ENCODE results near the gene PEAK1. TPM values are rescaled to one million over a fixed set of nuclear protein-coding genes. Genes with fewer than 3 reads are reported as not detected.
"Not testable (repeated sequence)": the region's sequence is repeated elsewhere in the genome, so short reads cannot be mapped to it uniquely, and the experiment has no call there.

The PEAK1 gene
- total RNA-seq, 2 experiments from 2014 or later: 29.1 to 33.0 TPM

- Mint-ChIP-seq H3K27me3 (peaks cover 2% of the 10 kb centered on the region), H3K36me3 (peaks cover 6% of the 10 kb centered on the region), H3K4me1 (peaks cover 31% of the 10 kb centered on the region), H3K27ac (no peak overlapping the region), H3K9me3 (ENCODE audit: low read depth) (no peaks in the 10 kb centered on the region), H3K4me3 (no peak overlapping the region)
- no peak for ATAC-seq
- DNase-seq: no peak
- CTCF ChIA-PET: no interaction called here
These were observed 2.3 kb downstream of the PEAK1 start for GRCh38 chr15:77417602-77418001.

GRCh38 chr15:77416954-77417353, 3.0 kb downstream of the PEAK1 start:
- CTCF ChIA-PET: no interaction called here
- ATAC-seq (no peak), DNase-seq (no peak)
- peaks cover 2% of the 10 kb centered on the region for H3K27me3 Mint-ChIP-seq
- peaks cover 31% of the 10 kb centered on the region for H3K4me1 Mint-ChIP-seq
- peaks cover 6% of the 10 kb centered on the region for H3K36me3 Mint-ChIP-seq
- H3K9me3 Mint-ChIP-seq (ENCODE audit: low read depth): no peaks in the 10 kb centered on the region
- no peak overlapping the region for H3K27ac Mint-ChIP-seq
- H3K4me3 Mint-ChIP-seq: no peak overlapping the region

DNA sequence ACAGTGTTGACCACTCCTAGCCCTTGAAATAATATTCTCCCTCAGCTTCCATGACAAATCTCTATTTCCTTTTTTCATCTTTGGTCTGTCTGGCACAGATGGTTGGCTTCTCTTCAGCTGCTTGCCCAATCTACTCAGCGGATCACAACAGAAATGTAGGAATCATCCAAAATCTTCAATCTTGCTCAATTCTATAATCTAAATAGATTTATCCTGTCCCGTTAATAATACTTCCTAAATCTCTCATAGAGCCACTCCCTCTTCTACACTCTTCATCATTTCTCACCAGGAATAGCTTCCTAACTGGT, 3.8 kb downstream of the PEAK1 start:
- ATAC-seq: no peak
- peaks cover 5% of the 10 kb centered on the region for H3K36me3 Mint-ChIP-seq
- CTCF ChIA-PET: no interaction called here
- H3K9me3 Mint-ChIP-seq (ENCODE audit: low read depth): no peaks in the 10 kb centered on the region
- H3K4me3 Mint-ChIP-seq: no peak overlapping the region
- peaks cover 24% of the 10 kb centered on the region for H3K4me1 Mint-ChIP-seq
- H3K27ac Mint-ChIP-seq: no peak overlapping the region
- H3K27me3 Mint-ChIP-seq: peaks cover 2% of the 10 kb centered on the region
- DNase-seq: no peak

DNA sequence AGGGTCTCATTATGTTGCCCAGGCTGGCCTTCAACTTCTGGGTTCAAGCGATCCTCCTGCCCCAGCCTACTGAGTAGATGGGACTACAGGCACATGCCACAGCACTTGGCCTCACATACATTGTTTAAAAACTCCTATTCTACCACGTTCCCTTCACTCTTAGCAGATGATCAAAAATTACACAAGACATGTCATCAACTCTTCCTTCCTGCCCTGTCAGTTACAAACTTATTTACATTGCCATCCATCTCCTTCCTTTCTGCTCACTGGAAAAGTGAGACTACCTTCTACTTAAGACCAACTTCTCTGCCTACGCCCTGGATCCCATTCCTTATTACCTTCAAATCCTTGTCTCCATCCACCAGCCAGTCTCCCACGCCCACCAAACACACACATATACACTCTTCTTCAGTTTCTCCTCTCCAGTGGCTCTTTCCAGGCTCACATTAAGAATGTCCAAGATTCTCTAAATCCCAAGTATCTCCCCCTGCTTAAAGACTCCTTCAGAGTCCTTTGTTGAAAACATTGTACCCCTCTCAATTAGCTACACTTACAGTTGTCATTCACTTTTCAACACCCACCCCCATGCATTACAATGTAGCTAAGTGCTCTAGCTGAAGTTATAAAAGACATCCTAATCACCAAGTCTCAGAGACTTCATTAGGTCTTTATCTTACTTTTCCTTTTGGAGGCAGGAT, 4.3 kb downstream of the PEAK1 start:
- no peak overlapping the region for H3K4me3 Mint-ChIP-seq
- no peak overlapping the region for H3K27ac Mint-ChIP-seq
- CTCF ChIA-PET: no interaction called here
- peaks cover 25% of the 10 kb centered on the region for H3K4me1 Mint-ChIP-seq
- ATAC-seq (no peak), DNase-seq (no peak)
- peaks cover 4% of the 10 kb centered on the region for H3K36me3 Mint-ChIP-seq
- no peaks in the 10 kb centered on the region for H3K9me3 Mint-ChIP-seq (ENCODE audit: low read depth)
- H3K27me3 Mint-ChIP-seq: peaks cover 2% of the 10 kb centered on the region

GRCh38 chr15:77414789-77415442, 5.0 kb downstream of the PEAK1 start:
- Mint-ChIP-seq H3K4me1 (peaks cover 31% of the 10 kb centered on the region), H3K9me3 (ENCODE audit: low read depth) (no peaks in the 10 kb centered on the region), H3K27ac (no peak overlapping the region), H3K27me3 (peaks cover 2% of the 10 kb centered on the region), H3K4me3 (no peak overlapping the region), H3K36me3 (peaks cover 4% of the 10 kb centered on the region)
- CTCF ChIA-PET: no interaction called here
- ATAC-seq: no peak
- DNase-seq: no peak

GRCh38 chr15:77413699-77414349, 6.1 kb downstream of the PEAK1 start:
- Mint-ChIP-seq H3K27me3 (no peaks in the 10 kb centered on the region), H3K4me1 (peaks cover 35% of the 10 kb centered on the region), H3K9me3 (ENCODE audit: low read depth) (no peaks in the 10 kb centered on the region), H3K36me3 (peaks cover 4% of the 10 kb centered on the region), H3K27ac (no peak overlapping the region), H3K4me3 (no peak overlapping the region)
- ATAC-seq (no peak), DNase-seq (no peak)
- CTCF ChIA-PET: no interaction called here

DNA sequence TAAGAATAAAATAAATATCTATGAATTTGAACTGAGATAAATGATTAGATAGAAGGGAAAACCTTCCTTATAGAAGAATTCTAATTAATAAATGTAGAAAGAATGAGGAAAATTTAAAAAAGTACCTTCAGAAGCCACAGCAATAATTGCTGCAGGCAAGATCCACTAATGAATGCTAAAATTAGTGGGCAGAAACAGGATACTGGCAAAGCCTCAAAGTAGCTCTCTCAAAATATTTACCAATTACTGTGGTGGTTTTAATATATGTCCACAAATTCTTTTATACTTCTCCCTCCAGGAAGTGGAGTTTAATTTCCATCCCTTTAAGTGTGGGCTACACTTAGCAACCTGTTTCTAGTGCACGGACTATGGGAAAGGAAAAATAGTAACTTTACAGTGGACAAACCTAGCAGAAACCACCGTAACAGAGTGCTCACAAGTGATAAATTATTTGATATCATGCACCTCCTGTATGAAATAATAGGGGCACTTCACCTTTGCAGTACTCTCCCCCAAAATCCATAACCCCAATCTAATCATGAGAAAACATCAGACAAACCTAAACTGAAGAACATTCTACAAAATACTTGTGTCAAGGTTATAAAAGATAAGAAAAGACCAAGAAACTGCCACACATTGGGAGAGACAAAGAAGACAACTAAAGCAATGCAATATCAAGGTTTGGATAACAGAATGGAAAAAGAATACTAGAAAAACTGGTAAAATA, 6.8 kb downstream of the PEAK1 start:
- H3K36me3 Mint-ChIP-seq: peaks cover 3% of the 10 kb centered on the region
- no peak overlapping the region for H3K4me3 Mint-ChIP-seq
- CTCF ChIA-PET: no interaction called here
- DNase-seq: no peak
- H3K27me3 Mint-ChIP-seq: no peaks in the 10 kb centered on the region
- ATAC-seq: no peak
- no peak overlapping the region for H3K27ac Mint-ChIP-seq
- H3K4me1 Mint-ChIP-seq: peaks cover 28% of the 10 kb centered on the region
- H3K9me3 Mint-ChIP-seq (ENCODE audit: low read depth): no peaks in the 10 kb centered on the region

GRCh38 chr15:77411619-77411976, 8.3 kb downstream of the PEAK1 start:
- Mint-ChIP-seq H3K27ac (no peak overlapping the region), H3K4me1 (peaks cover 27% of the 10 kb centered on the region), H3K4me3 (no peak overlapping the region), H3K9me3 (ENCODE audit: low read depth) (no peaks in the 10 kb centered on the region), H3K36me3 (peaks cover 9% of the 10 kb centered on the region), H3K27me3 (no peaks in the 10 kb centered on the region)
- CTCF ChIA-PET: interaction anchor here (1.5 kb wide), 1 partner anchor 10 kb away, joined by 6 read pairs; the partner anchor contains the start of gene HMG20A
- ATAC-seq (no peak), DNase-seq (no peak)

DNA sequence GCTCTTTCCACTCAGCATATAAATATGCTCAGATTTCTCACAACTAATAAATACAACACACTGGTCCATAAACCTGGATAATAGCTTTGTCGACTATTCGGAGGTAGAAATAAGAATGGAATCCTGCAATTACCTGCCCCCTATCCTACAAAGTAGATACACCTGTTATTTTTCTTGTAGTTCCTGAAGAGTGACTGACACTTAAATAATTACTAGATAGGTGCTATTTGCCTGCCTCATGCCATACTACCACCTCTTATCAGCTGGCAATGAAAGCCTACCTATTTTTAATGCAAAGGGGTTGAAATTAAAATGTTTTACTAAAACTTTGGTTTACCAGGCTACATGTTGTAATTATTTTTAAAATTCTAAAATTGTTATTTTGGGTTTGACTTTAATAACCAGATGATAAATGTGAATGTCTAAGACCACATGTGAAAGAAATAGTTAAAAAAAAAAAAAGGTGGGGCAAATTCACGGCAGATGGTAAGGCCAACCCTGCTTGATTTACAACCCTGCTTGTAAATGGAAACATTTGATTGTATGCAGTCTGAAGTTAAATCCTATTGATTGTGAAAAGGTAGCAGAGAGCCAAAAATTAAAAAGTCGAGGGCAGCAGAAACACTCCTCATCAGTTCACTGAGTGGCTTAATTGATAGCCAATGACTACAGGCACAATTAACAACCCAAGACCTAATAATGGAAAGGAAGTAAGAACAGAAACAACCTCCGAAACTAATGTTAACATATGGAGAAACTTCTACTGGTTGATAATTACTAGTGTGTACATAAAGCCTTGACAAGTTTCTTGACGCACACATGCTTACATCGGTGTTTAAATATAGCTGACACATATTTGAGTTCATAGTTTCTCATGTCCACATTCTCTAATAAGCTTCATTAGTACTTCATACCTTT, 8.9 kb downstream of the PEAK1 start:
- Mint-ChIP-seq H3K4me3 (no peak overlapping the region), H3K27ac (peak overlapping the region; percentile 11)
- ATAC-seq: no peak

GRCh38 chr15:77410157-77410500, 9.8 kb downstream of the PEAK1 start:
- H3K9me3 Mint-ChIP-seq (ENCODE audit: low read depth); DNase-seq; H3K27me3 Mint-ChIP-seq; ATAC-seq: not testable (repeated sequence)
- peaks cover 38% of the 10 kb centered on the region for H3K4me1 Mint-ChIP-seq
- peak overlapping the region; percentile 90 for H3K27ac Mint-ChIP-seq
- peak overlapping the region; percentile 64 for H3K4me3 Mint-ChIP-seq
- CTCF ChIA-PET: interaction anchor here (0.7 to 1.8 kb wide), 8 partner anchors 9 to 291 kb away, joined by 3 to 11 read pairs (median 6); partner anchors contain the start of gene HMG20A
- peaks cover 10% of the 10 kb centered on the region for H3K36me3 Mint-ChIP-seq

More for the DNA sequence above, 8.9 kb downstream of the PEAK1 start:
- CTCF ChIA-PET: interaction anchor here (1.4 to 1.8 kb wide), 5 partner anchors 8 to 292 kb away, joined by 4 to 9 read pairs (median 6); partner anchors contain the start of gene HMG20A
- Mint-ChIP-seq H3K27me3 (no peaks in the 10 kb centered on the region), H3K4me1 (peaks cover 33% of the 10 kb centered on the region), H3K9me3 (ENCODE audit: low read depth) (no peaks in the 10 kb centered on the region), H3K36me3 (peaks cover 10% of the 10 kb centered on the region)
- DNase-seq: no peak

GRCh38 chr15:77409259-77410156, 10.4 kb downstream of the PEAK1 start:
- peaks cover 38% of the 10 kb centered on the region for H3K4me1 Mint-ChIP-seq
- peaks cover 10% of the 10 kb centered on the region for H3K36me3 Mint-ChIP-seq
- peak overlapping the region; percentile 90 for H3K27ac Mint-ChIP-seq
- CTCF ChIA-PET: interaction anchor here (0.7 to 1.8 kb wide), 8 partner anchors 10 to 291 kb away, joined by 3 to 11 read pairs (median 6); partner anchors contain the start of gene HMG20A
- H3K9me3 Mint-ChIP-seq (ENCODE audit: low read depth): no peaks in the 10 kb centered on the region
- ATAC-seq: peak; percentile 96
- no peaks in the 10 kb centered on the region for H3K27me3 Mint-ChIP-seq
- H3K4me3 Mint-ChIP-seq: peak overlapping the region; percentile 64
- peak; percentile 75 for DNase-seq

GRCh38 chr15:77406846-77407245, 13.1 kb downstream of the PEAK1 start:
- H3K27me3 Mint-ChIP-seq: no peaks in the 10 kb centered on the region
- no peak overlapping the region for H3K27ac Mint-ChIP-seq
- CTCF ChIA-PET: interaction anchor here (1.1 to 1.9 kb wide), 3 partner anchors 12 to 136 kb away, joined by 3 to 5 read pairs (median 3); no protein-coding TSS in a partner anchor
- H3K4me3 Mint-ChIP-seq: no peak overlapping the region
- H3K9me3 Mint-ChIP-seq (ENCODE audit: low read depth): no peaks in the 10 kb centered on the region
- ATAC-seq (no peak), DNase-seq (no peak)
- H3K4me1 Mint-ChIP-seq: peaks cover 44% of the 10 kb centered on the region
- H3K36me3 Mint-ChIP-seq: peaks cover 10% of the 10 kb centered on the region

Measured in activated CD8-positive, alpha-beta memory T cell treated with anti-CD3 and anti-CD28 coated beads, Interleukin-2, amount 10 ng/mL, durations not matched to agents 7 days and 5 days (primary cell).